H1 (cell line): ENCODE results near the gene HEATR5A.

Experiments
- CTCF ChIP-seq, 3 experiments: IDR thresholded peaks; 1 replicate in 2 of 3; 2 replicates in 1 of 3; pipeline versions ENCODE4 v1.5.1 to v1.6.1; 2011; ENCODE audit warnings: low read length in 3 of 3, mild to moderate bottlenecking in 3 of 3, inconsistent platforms in 2 of 3, low read depth in 1 of 3, moderate library complexity in 1 of 3; ENCODE audit not compliant: insufficient read depth in 1 of 3; ENCODE audit errors: control extremely low read depth in 1 of 3
- HDAC6 ChIP-seq: IDR thresholded peaks from one replicate; pipeline ENCODE4 v1.7.1; 2012; ENCODE audit warnings: low read depth, mild to moderate bottlenecking, inconsistent platforms, low read length, moderate library complexity
- JUN ChIP-seq: IDR thresholded peaks from 2 replicates; pipeline ENCODE4 v1.6.1; 2011; ENCODE audit warnings: low read depth, mild to moderate bottlenecking, improper control_type of control experiment, low read length
- MAX ChIP-seq: IDR thresholded peaks from 2 replicates; pipeline ENCODE4 v1.6.1; 2012; ENCODE audit warnings: inconsistent platforms
- POLR2A ChIP-seq, 2 experiments: IDR thresholded peaks; 1 replicate in 1 of 2; 2 replicates in 1 of 2; pipeline ENCODE4 v1.6.1; 2011; ENCODE audit warnings: low read depth in 2 of 2, low read length in 2 of 2, mild to moderate bottlenecking in 2 of 2; ENCODE audit errors: control extremely low read depth in 1 of 2
- POLR2AphosphoS5 ChIP-seq: IDR thresholded peaks from 2 replicates; pipeline ENCODE4 v1.6.1; 2011; ENCODE audit warnings: low read depth, low read length
- SP1 ChIP-seq: IDR thresholded peaks from 2 replicates; pipeline ENCODE4 v1.6.1; 2011; ENCODE audit warnings: low read depth, low read length
- SP4 ChIP-seq: IDR thresholded peaks from 2 replicates; pipeline ENCODE4 v1.6.1; 2012; ENCODE audit warnings: low read length, inconsistent platforms
- SUZ12 ChIP-seq: fragments of 200-600 bp; sonication (generic); IDR thresholded peaks from 2 replicates; pipeline ENCODE4 v1.6.1; 2012; ENCODE audit warnings: mild to moderate bottlenecking, inconsistent platforms, low read length, moderate library complexity, mixed read lengths
- TAF1 ChIP-seq: IDR thresholded peaks from 2 replicates; pipeline ENCODE4 v1.6.1; 2011; ENCODE audit warnings: mild to moderate bottlenecking, low read depth, low read length
- TCF12 ChIP-seq: IDR thresholded peaks from 2 replicates; pipeline ENCODE4 v1.6.1; 2011; ENCODE audit warnings: low read depth, mild to moderate bottlenecking, low read length

GRCh38 chr14:31291210-31291609, 129.1 kb downstream of the HEATR5A start:
- TF ChIP-seq TCF12 (no peak), SP1 (no peak), SP4 (no peak), TAF1 (no peak), CTCF (IDR thresholded peaks at IDR 0.05; ENCODE audit: control extremely low read depth in 1 of 3, insufficient read depth in 1 of 3, low read depth in 1 of 3, low read length in 3 of 3) (no peak), JUN (no peak), POLR2A (IDR thresholded peaks at IDR 0.05; ENCODE audit: control extremely low read depth in 1 of 2, low read depth in 2 of 2, low read length in 2 of 2) (no peak), HDAC6 (no peak), SUZ12 (no peak), MAX (no peak), POLR2AphosphoS5 (no peak)
